ENCODE results near the gene LRRFIP1. TPM values are rescaled to one million over a fixed set of nuclear protein-coding genes. Genes with fewer than 3 reads are reported as not detected.

Gene LRRFIP1
- total and polyA plus RNA-seq, 2 donors (not counting 3 experiments of a cell fraction or from before 2014, with no cell fraction given) = 39.2 to 179 TPM

DNA sequence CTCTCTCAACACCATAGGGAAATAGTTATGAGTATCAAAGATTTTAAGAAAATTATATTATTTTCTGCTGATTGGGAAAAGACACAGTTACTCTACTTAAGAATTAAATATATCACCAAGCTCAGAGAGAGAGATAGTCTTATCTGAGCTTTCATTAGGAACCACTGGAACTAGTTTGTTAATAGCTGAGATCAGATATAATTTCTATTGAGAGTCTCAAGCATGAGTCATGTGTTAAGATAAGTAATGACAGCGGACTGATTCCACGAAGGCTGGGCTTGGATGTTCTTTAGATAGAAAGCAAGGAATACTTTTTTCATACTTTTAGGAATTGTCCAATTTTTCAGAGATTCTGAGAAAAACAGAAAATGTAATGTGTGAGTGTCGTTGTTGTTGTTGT lies 126.8 kb downstream of the LRRFIP1 start:
- H3K4me2 ChIP-seq (ENCODE audit: insufficient read depth, low read length) = no peak overlapping the region

More for the DNA sequence above, 126.8 kb downstream of the LRRFIP1 start:
- no peak overlapping the region for H3K4me3 ChIP-seq (replicated peaks in 1 of 3; ENCODE audit: insufficient read depth in 1 of 3, low read depth in 1 of 3, low read length in 3 of 3)
- no peak overlapping the region for H2AFZ ChIP-seq (ENCODE audit: low read depth, low read length)
- no peak overlapping the region for H3K27ac ChIP-seq (ENCODE audit: insufficient read depth, low read depth, low read length)
- FAIRE-seq (no peak), DNase-seq (ENCODE audit: low read depth, low spot score) (no peak)
- no peaks in the 10 kb centered on the region for H4K20me1 ChIP-seq (replicated peaks; ENCODE audit: control insufficient read depth, extremely low read depth, insufficient read depth, low read length)
- H3K4me1 ChIP-seq (ENCODE audit: control insufficient read depth, extremely low read depth, insufficient read depth, low read length) = no peaks in the 10 kb centered on the region
- BruUV-seq (replicated peaks) = no TSS peak
- peak; percentile 16 for TF ChIP-seq JUN (IDR thresholded peaks at IDR 0.05; ENCODE audit: borderline replicate concordance, insufficient read depth, insufficient read length, low read depth)
- TF ChIP-seq MYC (IDR thresholded peaks at IDR 0.05; ENCODE audit: low read depth, low read length) = no peak
- peak; percentile 46 for TF ChIP-seq FOS (IDR thresholded peaks at IDR 0.05; ENCODE audit: borderline replicate concordance, insufficient read depth, low read length)
- TF ChIP-seq EZH2 (IDR thresholded peaks at IDR 0.05; ENCODE audit: borderline replicate concordance, low read depth, low read length, severe bottlenecking) = no peak
- TF ChIP-seq GATA2 (IDR thresholded peaks at IDR 0.05; ENCODE audit: insufficient read depth, insufficient read length, low read depth, low read length) = no peak
- TF ChIP-seq, protein P1, sequence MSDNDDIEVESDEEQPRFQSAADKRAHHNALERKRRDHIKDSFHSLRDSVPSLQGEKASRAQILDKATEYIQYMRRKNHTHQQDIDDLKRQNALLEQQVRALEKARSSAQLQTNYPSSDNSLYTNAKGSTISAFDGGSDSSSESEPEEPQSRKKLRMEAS (IDR thresholded peaks at IDR 0.05; ENCODE audit: insufficient read depth, insufficient read length) = no peak
- TF ChIP-seq, protein P2, sequence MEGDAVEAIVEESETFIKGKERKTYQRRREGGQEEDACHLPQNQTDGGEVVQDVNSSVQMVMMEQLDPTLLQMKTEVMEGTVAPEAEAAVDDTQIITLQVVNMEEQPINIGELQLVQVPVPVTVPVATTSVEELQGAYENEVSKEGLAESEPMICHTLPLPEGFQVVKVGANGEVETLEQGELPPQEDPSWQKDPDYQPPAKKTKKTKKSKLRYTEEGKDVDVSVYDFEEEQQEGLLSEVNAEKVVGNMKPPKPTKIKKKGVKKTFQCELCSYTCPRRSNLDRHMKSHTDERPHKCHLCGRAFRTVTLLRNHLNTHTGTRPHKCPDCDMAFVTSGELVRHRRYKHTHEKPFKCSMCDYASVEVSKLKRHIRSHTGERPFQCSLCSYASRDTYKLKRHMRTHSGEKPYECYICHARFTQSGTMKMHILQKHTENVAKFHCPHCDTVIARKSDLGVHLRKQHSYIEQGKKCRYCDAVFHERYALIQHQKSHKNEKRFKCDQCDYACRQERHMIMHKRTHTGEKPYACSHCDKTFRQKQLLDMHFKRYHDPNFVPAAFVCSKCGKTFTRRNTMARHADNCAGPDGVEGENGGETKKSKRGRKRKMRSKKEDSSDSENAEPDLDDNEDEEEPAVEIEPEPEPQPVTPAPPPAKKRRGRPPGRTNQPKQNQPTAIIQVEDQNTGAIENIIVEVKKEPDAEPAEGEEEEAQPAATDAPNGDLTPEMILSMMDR (IDR thresholded peaks at IDR 0.05; ENCODE audit: extremely low read depth in 1 of 2, insufficient read depth in 1 of 2, low read depth in 1 of 2, low read length in 2 of 2) = no peak
- TF ChIP-seq POLR2AphosphoS5 (IDR thresholded peaks at IDR 0.05; ENCODE audit: insufficient read depth, low read depth, low read length) = no peak
- TF ChIP-seq POLR2A (IDR thresholded peaks at IDR 0.05; ENCODE audit: low read depth, low read length) = no peak
- no peaks in the 10 kb centered on the region for H3K9me3 ChIP-seq (replicated peaks; ENCODE audit: control insufficient read depth, insufficient read depth, low read length)
- H3K36me3 ChIP-seq (ENCODE audit: control insufficient read depth in 2 of 2, extremely low read depth in 1 of 2, insufficient read depth in 2 of 2, low read length in 2 of 2) = peaks cover 30 to 50% of the 10 kb centered on the region in 2 experiments
- H3K79me2 ChIP-seq (ENCODE audit: control insufficient read depth, insufficient read depth, low read length) = peaks cover 2% of the 10 kb centered on the region
- intact Hi-C loops (cut with micrococcal nuclease) (no loop called here), dilution Hi-C loops (cut with MboI; ENCODE audit: extremely low pct_ligation_motif_present, low sequenced_read_pairs) (no loop called here)
- no peaks in the 10 kb centered on the region for H3K9me1 ChIP-seq (replicated peaks; ENCODE audit: control insufficient read depth, extremely low read depth, insufficient read depth, low read length)
- CTCF ChIA-PET = interaction anchor here (1.6 to 2.3 kb wide), 4 partner anchors 9 to 182 kb away, joined by 3 to 21 read pairs (median 8); no protein-coding TSS in a partner anchor
- H3K9ac ChIP-seq (replicated peaks; ENCODE audit: extremely low read depth, insufficient read depth, low read length) = no peak overlapping the region
- POLR2A ChIA-PET = no interaction called here
- H3K27me3 ChIP-seq (ENCODE audit: control insufficient read depth in 2 of 2, insufficient read depth in 2 of 2, low read length in 2 of 2) = no peaks in the 10 kb centered on the region

All from endothelial cell of umbilical vein (primary cell).